ENCODE measurements around the gene SEC16B.

The SEC16B gene

GRCh38 chr1:177926201-177926600, 43.7 kb downstream of the SEC16B start:
- DNase-seq (ENCODE audit: low spot score), result no peak
- TF ChIP-seq, protein P1, sequence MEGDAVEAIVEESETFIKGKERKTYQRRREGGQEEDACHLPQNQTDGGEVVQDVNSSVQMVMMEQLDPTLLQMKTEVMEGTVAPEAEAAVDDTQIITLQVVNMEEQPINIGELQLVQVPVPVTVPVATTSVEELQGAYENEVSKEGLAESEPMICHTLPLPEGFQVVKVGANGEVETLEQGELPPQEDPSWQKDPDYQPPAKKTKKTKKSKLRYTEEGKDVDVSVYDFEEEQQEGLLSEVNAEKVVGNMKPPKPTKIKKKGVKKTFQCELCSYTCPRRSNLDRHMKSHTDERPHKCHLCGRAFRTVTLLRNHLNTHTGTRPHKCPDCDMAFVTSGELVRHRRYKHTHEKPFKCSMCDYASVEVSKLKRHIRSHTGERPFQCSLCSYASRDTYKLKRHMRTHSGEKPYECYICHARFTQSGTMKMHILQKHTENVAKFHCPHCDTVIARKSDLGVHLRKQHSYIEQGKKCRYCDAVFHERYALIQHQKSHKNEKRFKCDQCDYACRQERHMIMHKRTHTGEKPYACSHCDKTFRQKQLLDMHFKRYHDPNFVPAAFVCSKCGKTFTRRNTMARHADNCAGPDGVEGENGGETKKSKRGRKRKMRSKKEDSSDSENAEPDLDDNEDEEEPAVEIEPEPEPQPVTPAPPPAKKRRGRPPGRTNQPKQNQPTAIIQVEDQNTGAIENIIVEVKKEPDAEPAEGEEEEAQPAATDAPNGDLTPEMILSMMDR (IDR thresholded peaks at IDR 0.05), result no peak
- H3K27ac ChIP-seq, result no peak overlapping the region
- no peak overlapping the region for H3K4me3 ChIP-seq

DNA sequence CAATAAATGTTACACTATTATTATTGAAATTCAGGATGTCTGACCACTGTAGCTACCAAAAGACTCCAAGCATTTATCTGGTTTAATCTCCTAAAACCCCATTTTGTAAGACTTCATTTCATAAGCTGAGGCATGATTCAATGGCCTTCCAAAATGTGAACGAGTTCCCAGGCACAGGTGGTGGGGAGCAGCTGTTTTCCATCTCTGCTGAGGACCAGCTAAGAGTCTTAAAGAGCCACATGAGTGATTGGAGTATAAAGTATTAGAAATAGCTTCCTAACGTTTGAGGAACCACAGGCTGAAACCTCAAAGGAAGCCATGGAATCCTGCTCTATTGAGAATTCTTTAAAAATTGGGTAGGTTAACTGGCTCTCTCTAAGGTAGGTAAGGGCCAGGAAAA, 44.9 kb downstream of the SEC16B start:
- Histone ChIP-seq H3K4me3 (no peak overlapping the region), H3K27ac (no peak overlapping the region)
- TF ChIP-seq, protein P1 (IDR thresholded peaks at IDR 0.05), result no peak
- no peak for DNase-seq (ENCODE audit: low spot score)

- Histone ChIP-seq H3K27ac (no peak overlapping the region), H3K4me3 (no peak overlapping the region)
- DNase-seq (ENCODE audit: low spot score), result no peak
- TF ChIP-seq, protein P1 (IDR thresholded peaks at IDR 0.05), result no peak
Observed at GRCh38 chr1:177923441-177923840, 46.4 kb downstream of the SEC16B start.

DNA sequence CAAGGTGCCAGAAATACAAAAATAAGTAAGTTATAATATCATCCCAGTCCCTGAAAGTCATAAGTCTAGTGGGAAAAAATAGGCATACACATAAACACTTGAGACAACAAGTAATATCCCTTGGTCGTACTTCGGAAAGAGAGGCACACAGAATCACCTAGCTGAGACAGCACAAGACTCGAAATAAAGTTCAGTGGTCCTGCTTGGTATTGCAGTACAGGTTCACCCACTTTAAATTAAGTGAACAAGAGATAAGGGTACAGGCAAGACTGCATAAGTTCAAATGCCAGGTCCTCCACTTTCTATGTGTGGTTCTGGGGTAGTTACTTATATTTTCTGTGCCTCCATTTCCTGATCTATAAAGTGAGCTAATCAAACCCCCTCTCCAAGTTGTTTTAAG, 47.6 kb downstream of the SEC16B start:
- TF ChIP-seq, protein P1 (IDR thresholded peaks at IDR 0.05), result no peak
- H3K27ac ChIP-seq, result no peak overlapping the region
- DNase-seq (ENCODE audit: low spot score), result no peak
- no peak overlapping the region for H3K4me3 ChIP-seq

GRCh38 chr1:177921590-177921989, 48.3 kb downstream of the SEC16B start:
- DNase-seq (ENCODE audit: low spot score), result no peak
- TF ChIP-seq, protein P1 (IDR thresholded peaks at IDR 0.05), result no peak
- Histone ChIP-seq H3K4me3 (no peak overlapping the region), H3K27ac (no peak overlapping the region)

DNA sequence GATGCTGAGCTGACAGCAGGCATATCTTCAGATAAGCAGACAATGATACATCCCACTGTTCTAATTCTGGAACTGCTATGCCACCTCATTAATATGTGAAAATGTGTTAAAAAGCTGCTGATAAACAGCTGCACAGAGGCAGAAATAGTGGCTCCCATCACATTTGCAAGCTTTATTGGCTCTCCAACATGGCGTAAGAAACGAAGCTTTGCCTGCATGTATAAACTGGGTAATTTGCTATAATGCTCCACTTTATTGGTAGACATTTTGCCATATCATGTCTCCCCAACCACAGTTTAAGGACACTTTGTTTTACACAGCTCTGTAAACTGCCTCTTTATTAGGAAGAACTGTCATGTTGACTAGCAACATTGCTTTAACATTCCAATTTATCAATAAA, 49.8 kb downstream of the SEC16B start:
- Histone ChIP-seq H3K4me3 (no peak overlapping the region), H3K27ac (no peak overlapping the region)
- TF ChIP-seq, protein P1 (IDR thresholded peaks at IDR 0.05), result no peak
- DNase-seq (ENCODE audit: low spot score), result no peak

- no peak for DNase-seq (ENCODE audit: low spot score)
- H3K27ac ChIP-seq, result no peak overlapping the region
- TF ChIP-seq, protein P1 (IDR thresholded peaks at IDR 0.05), result no peak
- no peak overlapping the region for H3K4me3 ChIP-seq
Observed at GRCh38 chr1:177915641-177916040, 54.2 kb downstream of the SEC16B start.
